Breast epithelium (tissue), 3 donors: Measurements from ENCODE around the gene HCN4.

Experiments
- CTCF ChIP-seq, 3 donors: fragments of 450-650 bp; IDR thresholded peaks; one replicate each; pipeline ENCODE4 v1.5.1; 2016 to 2017; ENCODE audit warnings: antibody characterized with exemption in 3 of 3, mild to moderate bottlenecking in 3 of 3, moderate library complexity in 3 of 3
- POLR2A ChIP-seq: fragments of 450-650 bp; IDR thresholded peaks from one replicate; pipeline ENCODE4 v1.6.1; 2016; ENCODE audit warnings: antibody characterized with exemption, mild to moderate bottlenecking, moderate library complexity
- POLR2AphosphoS5 ChIP-seq, 3 donors: sonication (generic); formaldehyde crosslinking; IDR thresholded peaks; one replicate each; pipeline ENCODE4 v1.6.1; 2017; ENCODE audit warnings: antibody characterized with exemption in 3 of 3

- TF ChIP-seq CTCF (IDR thresholded peaks at IDR 0.05) = no peak
- no peak for TF ChIP-seq POLR2AphosphoS5 (IDR thresholded peaks at IDR 0.05)
- no peak for TF ChIP-seq POLR2A
Measured at GRCh38 chr15:73354241-73354640, 14.5 kb downstream of the HCN4 start.
